ENCODE results near the gene C18orf63.
"Not testable (repeated sequence)": the region's sequence is repeated elsewhere in the genome, so short reads cannot be mapped to it uniquely, and the experiment has no call there.

C18orf63 gene

DNA sequence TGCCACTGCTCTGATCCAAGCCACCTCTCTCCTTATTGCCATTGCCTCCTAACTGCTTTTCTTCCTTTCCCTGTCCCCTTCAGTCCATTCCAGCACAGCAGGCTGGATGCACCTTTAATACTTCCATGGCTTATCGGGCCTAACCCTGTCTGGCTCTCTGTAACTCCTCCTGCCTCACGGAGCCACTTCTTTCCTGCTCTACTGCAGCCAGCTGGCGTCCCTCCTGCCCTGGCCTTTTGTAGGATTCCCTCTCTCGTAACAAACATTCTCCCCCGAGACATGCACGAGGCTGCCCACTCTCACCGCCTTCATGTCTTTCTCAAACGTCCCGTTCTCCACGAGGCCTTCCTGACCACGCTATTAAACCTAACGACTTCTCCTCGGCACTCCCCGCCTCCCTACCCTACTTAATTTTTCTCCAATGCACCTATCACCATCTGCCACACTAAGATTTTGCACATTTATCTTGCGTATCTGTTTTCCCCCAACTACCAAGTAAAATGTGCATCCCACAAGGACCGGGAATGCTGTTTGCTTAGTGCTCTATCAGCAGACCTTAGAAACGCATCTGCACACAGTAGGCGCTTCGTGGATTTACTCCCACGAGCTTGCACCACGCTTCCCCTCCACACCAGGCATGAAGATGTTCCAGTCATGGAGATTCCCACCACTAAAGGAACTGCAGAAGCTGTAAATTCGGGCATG lies 728 bp upstream of the C18orf63 start:
- H4K20me1 ChIP-seq (ENCODE audit: control insufficient read depth, insufficient read depth, low read depth, low read length) = no peaks in the 10 kb centered on the region
- H3K79me2 ChIP-seq (ENCODE audit: control insufficient read depth, low read length) = no peaks in the 10 kb centered on the region
- H3K9me3 ChIP-seq (ENCODE audit: control insufficient read depth, insufficient read depth, low read length) = peaks cover 4% of the 10 kb centered on the region; the same call in 1 of the 2 replicates
- no peak overlapping the region for H3K27ac ChIP-seq (ENCODE audit: low read depth, low read length)
- H3K36me3 ChIP-seq (ENCODE audit: control insufficient read depth, low read length) = no peaks in the 10 kb centered on the region
- TF ChIP-seq EZH2phosphoT487 (IDR thresholded peaks at IDR 0.05; ENCODE audit: borderline replicate concordance, low read length) = no peak
- TF ChIP-seq, protein P1, sequence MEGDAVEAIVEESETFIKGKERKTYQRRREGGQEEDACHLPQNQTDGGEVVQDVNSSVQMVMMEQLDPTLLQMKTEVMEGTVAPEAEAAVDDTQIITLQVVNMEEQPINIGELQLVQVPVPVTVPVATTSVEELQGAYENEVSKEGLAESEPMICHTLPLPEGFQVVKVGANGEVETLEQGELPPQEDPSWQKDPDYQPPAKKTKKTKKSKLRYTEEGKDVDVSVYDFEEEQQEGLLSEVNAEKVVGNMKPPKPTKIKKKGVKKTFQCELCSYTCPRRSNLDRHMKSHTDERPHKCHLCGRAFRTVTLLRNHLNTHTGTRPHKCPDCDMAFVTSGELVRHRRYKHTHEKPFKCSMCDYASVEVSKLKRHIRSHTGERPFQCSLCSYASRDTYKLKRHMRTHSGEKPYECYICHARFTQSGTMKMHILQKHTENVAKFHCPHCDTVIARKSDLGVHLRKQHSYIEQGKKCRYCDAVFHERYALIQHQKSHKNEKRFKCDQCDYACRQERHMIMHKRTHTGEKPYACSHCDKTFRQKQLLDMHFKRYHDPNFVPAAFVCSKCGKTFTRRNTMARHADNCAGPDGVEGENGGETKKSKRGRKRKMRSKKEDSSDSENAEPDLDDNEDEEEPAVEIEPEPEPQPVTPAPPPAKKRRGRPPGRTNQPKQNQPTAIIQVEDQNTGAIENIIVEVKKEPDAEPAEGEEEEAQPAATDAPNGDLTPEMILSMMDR (IDR thresholded peaks at IDR 0.05; ENCODE audit: low read depth, low read length, poor library complexity, severe bottlenecking) = no peak
- H3K4me3 ChIP-seq (ENCODE audit: low read length) = no peak overlapping the region
- H3F3A ChIP-seq (ENCODE audit: control insufficient read depth, insufficient read depth) = no peaks in the 10 kb centered on the region
- 0 out of 2 replicates have a peak, but pooled peaks cover 2% of the 10 kb centered on the region for H3K27me3 ChIP-seq (ENCODE audit: control insufficient read depth, low read length)
- no peak overlapping the region for H3K4me2 ChIP-seq (ENCODE audit: low read length)
- no peaks in the 10 kb centered on the region for H3K9me2 ChIP-seq (replicated peaks; ENCODE audit: control insufficient read depth, low read length)
- no peaks in the 10 kb centered on the region for H3K4me1 ChIP-seq (ENCODE audit: control insufficient read depth, low read length)

DNA sequence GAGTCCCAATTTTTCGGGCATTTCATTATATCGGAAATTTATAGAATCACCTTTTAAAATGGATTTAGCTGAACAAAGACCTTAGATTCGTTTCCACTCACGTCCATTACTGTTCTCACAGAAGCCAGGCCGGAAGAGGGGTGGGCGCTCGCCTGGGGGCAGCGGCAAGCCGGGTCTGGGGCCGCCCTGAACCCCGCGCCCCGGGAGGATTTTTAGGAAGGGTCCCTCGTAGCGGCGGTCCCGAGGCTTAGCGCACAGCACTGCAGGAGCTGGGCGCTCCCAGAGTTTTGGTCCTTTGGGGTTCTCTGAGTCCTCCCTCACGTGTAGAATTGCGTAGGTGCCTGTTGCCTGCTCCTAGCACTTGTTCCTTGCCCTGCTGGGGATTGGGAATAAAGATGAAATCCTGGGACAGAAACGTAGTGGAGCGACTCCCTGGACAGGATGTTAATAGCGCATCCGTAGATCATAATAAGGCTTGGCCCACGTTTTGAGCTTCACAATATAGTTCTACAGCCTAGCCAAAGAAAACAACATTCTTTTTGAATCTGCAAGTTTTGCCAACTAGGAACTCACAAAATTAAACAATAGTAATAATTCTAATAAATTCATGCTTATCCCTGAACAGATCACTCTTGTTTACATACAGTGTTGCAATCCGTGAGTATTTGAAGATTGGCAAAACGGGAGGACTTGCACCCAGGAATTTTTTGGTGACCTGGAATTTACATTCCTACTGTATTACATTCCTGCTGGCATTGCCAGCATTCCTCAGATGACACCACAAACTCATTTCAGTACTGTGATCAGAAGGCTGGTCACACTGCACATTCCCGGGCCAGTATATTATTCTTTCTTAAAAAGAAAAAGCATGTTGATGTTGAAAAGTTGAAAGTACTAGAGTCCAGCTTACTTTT lies 875 bp downstream of the C18orf63 start:
- Histone ChIP-seq H3K27ac (ENCODE audit: low read depth, low read length) (no peak overlapping the region), H3K9me3 (ENCODE audit: control insufficient read depth, insufficient read depth, low read length) (peaks cover 4% of the 10 kb centered on the region; the same call in 1 of the 2 replicates), H3K4me2 (ENCODE audit: low read length) (no peak overlapping the region)

DNA sequence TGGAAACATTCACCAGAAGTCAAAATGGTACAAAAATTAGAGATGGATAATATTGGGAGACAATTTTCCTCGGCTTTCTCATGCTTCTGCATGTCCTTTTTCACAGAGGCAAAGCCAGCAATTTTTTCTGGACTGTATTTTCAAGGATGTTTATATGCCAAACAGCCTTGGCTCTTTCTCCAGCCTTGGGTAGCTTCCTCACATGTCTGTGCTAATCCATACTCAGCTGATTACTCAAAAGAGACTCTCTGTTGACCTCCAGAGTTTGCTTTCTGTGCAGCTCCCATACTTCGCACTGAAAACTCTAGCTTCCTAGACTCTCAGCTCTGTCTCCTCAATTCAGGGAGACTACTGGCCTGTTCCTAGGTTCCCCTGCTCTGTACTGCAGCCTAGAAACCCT lies 10.6 kb downstream of the C18orf63 start:
- Histone ChIP-seq H3F3A (ENCODE audit: control insufficient read depth, insufficient read depth) (no peaks in the 10 kb centered on the region), H3K27ac (ENCODE audit: low read depth, low read length) (no peak overlapping the region), H3K27me3 (ENCODE audit: control insufficient read depth, low read length) (peaks cover 4% of the 10 kb centered on the region; the same call in 1 of the 2 replicates), H3K4me3 (ENCODE audit: low read length) (no peak overlapping the region), H3K4me2 (ENCODE audit: low read length) (no peak overlapping the region), H3K79me2 (ENCODE audit: control insufficient read depth, low read length) (no peaks in the 10 kb centered on the region), H3K9me2 (replicated peaks; ENCODE audit: control insufficient read depth, low read length) (no peaks in the 10 kb centered on the region), H3K4me1 (ENCODE audit: control insufficient read depth, low read length) (no peaks in the 10 kb centered on the region), H3K36me3 (ENCODE audit: control insufficient read depth, low read length) (no peaks in the 10 kb centered on the region), H3K9me3 (ENCODE audit: control insufficient read depth, insufficient read depth, low read length) (no peaks in the 10 kb centered on the region; the same call in 1 of the 2 replicates), H4K20me1 (ENCODE audit: control insufficient read depth, insufficient read depth, low read depth, low read length) (no peaks in the 10 kb centered on the region)
- no peak for TF ChIP-seq EZH2phosphoT487 (IDR thresholded peaks at IDR 0.05; ENCODE audit: borderline replicate concordance, low read length)
- TF ChIP-seq, protein P1 (IDR thresholded peaks at IDR 0.05; ENCODE audit: low read depth, low read length, poor library complexity, severe bottlenecking) = no peak

More for the DNA sequence above, 875 bp downstream of the C18orf63 start:
- Histone ChIP-seq H3K4me1 (ENCODE audit: control insufficient read depth, low read length) (no peaks in the 10 kb centered on the region), H3F3A (ENCODE audit: control insufficient read depth, insufficient read depth) (no peaks in the 10 kb centered on the region), H3K79me2 (ENCODE audit: control insufficient read depth, low read length) (no peaks in the 10 kb centered on the region), H3K9me2 (replicated peaks; ENCODE audit: control insufficient read depth, low read length) (no peaks in the 10 kb centered on the region), H3K36me3 (ENCODE audit: control insufficient read depth, low read length) (no peaks in the 10 kb centered on the region), H3K4me3 (ENCODE audit: low read length) (no peak overlapping the region), H3K27me3 (ENCODE audit: control insufficient read depth, low read length) (0 out of 2 replicates have a peak, but pooled peaks cover 2% of the 10 kb centered on the region), H4K20me1 (ENCODE audit: control insufficient read depth, insufficient read depth, low read depth, low read length) (no peaks in the 10 kb centered on the region)
- TF ChIP-seq EZH2phosphoT487 (IDR thresholded peaks at IDR 0.05; ENCODE audit: borderline replicate concordance, low read length) = no peak
- TF ChIP-seq, protein P1 (IDR thresholded peaks at IDR 0.05; ENCODE audit: low read depth, low read length, poor library complexity, severe bottlenecking) = no peak

DNA sequence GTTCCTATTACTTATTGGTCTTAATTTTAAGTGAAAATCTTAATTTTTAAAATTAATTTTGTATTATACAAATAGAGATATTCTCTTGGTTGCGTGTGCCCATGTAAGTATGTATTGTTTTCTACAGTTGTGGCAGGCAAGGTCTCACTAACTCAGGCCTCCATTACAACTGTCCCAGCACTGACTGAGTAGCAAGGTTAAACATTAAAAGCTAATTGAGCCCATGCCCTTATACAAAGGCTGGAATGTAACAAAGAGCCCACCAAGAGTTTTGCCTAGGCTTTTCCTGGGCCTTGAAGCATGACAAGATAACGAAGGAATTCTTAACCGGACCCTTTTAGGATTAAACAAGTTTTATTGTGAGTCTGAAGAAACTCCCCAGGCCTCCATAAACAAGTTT lies 11.2 kb downstream of the C18orf63 start:
- H3K27me3 ChIP-seq (ENCODE audit: control insufficient read depth, low read length); H3K27ac ChIP-seq (ENCODE audit: low read depth, low read length); H3K79me2 ChIP-seq (ENCODE audit: control insufficient read depth, low read length); H3K4me2 ChIP-seq (ENCODE audit: low read length); H3K9me2 ChIP-seq (replicated peaks; ENCODE audit: control insufficient read depth, low read length); H3F3A ChIP-seq (ENCODE audit: control insufficient read depth, insufficient read depth); H3K4me1 ChIP-seq (ENCODE audit: control insufficient read depth, low read length); H3K9me3 ChIP-seq (ENCODE audit: control insufficient read depth, insufficient read depth, low read length); H3K36me3 ChIP-seq (ENCODE audit: control insufficient read depth, low read length); H3K4me3 ChIP-seq (ENCODE audit: low read length); H4K20me1 ChIP-seq (ENCODE audit: control insufficient read depth, insufficient read depth, low read depth, low read length): not testable (repeated sequence)

Measured in DOHH2 (cell line).